IMR-90 (cell line): Measurements from ENCODE around the gene DZANK1. TPM values are rescaled to one million over a fixed set of nuclear protein-coding genes. Genes with fewer than 3 reads are reported as not detected.
"Not testable (repeated sequence)": the region's sequence is repeated elsewhere in the genome, so short reads cannot be mapped to it uniquely, and the experiment has no call there.

ENCODE experiments used
- ATAC-seq: fragments of 200-7000 bp; cut with Tn5 transposase; 2 replicates; pipeline ENCODE4 v1.9.1; 2020; ENCODE audit warnings: low read depth, mild to moderate bottlenecking, moderate library complexity
- BruUV-seq: library from RNA; stranded (reverse); fragments of 400-500 nt; replicated peaks from 2 replicates; lab custom pipeline; 2021; lab: Mats Ljungman, UMichigan
- CTCF ChIA-PET: fragments of 300-600 bp; formaldehyde crosslinking; extraction: SDS; loops from one replicate; lab custom pipeline; 2021; ENCODE audit warnings: antibody characterized with exemption; lab: Yijun Ruan, JAX
- POLR2A ChIA-PET: fragments of 300-600 bp; sonication (Branson Sonifier 250); formaldehyde crosslinking; loops from one replicate; lab custom pipeline; 2022; ENCODE audit warnings: antibody characterized with exemption; ENCODE audit not compliant: unreplicated experiment; lab: Charles Lee
- DNase-seq: peaks from one replicate; pipeline ENCODE4 v3.0.0; 2013
- H2AFZ ChIP-seq: replicated peaks from 2 replicates; pipeline ENCODE3; 2013; ENCODE audit warnings: low read length, mild to moderate bottlenecking; ENCODE audit not compliant: poor library complexity
- H2AK5ac ChIP-seq: 2 replicates; pipeline ENCODE4 v1.6.1; 2013; ENCODE audit warnings: low read depth, low read length, inconsistent platforms
- H2AK9ac ChIP-seq: replicated peaks from 2 replicates; pipeline ENCODE3; 2013; ENCODE audit warnings: mild to moderate bottlenecking, low read depth, low read length, moderate library complexity; ENCODE audit not compliant: poor library complexity
- H2BK120ac ChIP-seq: 2 replicates; pipeline ENCODE4 v1.6.1; 2013; ENCODE audit warnings: low read depth, low read length, inconsistent platforms
- H2BK15ac ChIP-seq: 3 replicates; pipeline ENCODE4 v1.6.1; 2013; ENCODE audit warnings: low read depth, low read length, inconsistent platforms
- H2BK20ac ChIP-seq: 2 replicates; pipeline ENCODE4 v1.6.1; 2013; ENCODE audit warnings: low read depth, mild to moderate bottlenecking, inconsistent platforms, low read length, moderate library complexity
- H2BK5ac ChIP-seq: 2 replicates; pipeline ENCODE4 v1.6.1; 2013; ENCODE audit warnings: mild to moderate bottlenecking, low read depth, low read length, inconsistent platforms; ENCODE audit not compliant: poor library complexity, severe bottlenecking
- H3K14ac ChIP-seq: replicated peaks from 2 replicates; pipeline ENCODE4 v1.6.1; 2013; ENCODE audit warnings: low read depth, low read length, inconsistent platforms
- H3K18ac ChIP-seq: 2 replicates; pipeline ENCODE4 v1.6.1; 2013; ENCODE audit warnings: low read depth, low read length, control low read depth
- H3K23ac ChIP-seq: 2 replicates; pipeline ENCODE4 v1.6.1; 2013; ENCODE audit warnings: low read depth, low read length, inconsistent platforms
- H3K27ac ChIP-seq: 2 replicates; pipeline ENCODE4 v1.5.1; 2013; ENCODE audit warnings: mild to moderate bottlenecking, control low read depth, low read length; ENCODE audit not compliant: insufficient read depth
- H3K27me3 ChIP-seq: 2 replicates; pipeline ENCODE4 v1.6.1; 2013; ENCODE audit warnings: low read length; ENCODE audit not compliant: control insufficient read depth, insufficient read depth
- H3K36me3 ChIP-seq: 2 replicates; pipeline ENCODE4 v1.6.1; 2013; ENCODE audit warnings: low read length, mixed read lengths; ENCODE audit not compliant: control insufficient read depth, insufficient read depth
- H3K4ac ChIP-seq: 2 replicates; pipeline ENCODE4 v1.6.1; 2013; ENCODE audit warnings: low read depth, low read length, inconsistent platforms
- H3K4me1 ChIP-seq: 2 replicates; pipeline ENCODE4 v1.6.1; 2013; ENCODE audit warnings: low read length, mixed read lengths; ENCODE audit not compliant: control insufficient read depth, insufficient read depth
- H3K4me2 ChIP-seq: 2 replicates; pipeline ENCODE4 v1.6.1; 2013; ENCODE audit warnings: low read depth, mild to moderate bottlenecking, control low read depth, low read length, moderate library complexity
- H3K4me3 ChIP-seq: 2 replicates; pipeline ENCODE4 v1.5.1; 2013; ENCODE audit warnings: low read depth, mild to moderate bottlenecking, control low read depth, low read length, moderate library complexity; ENCODE audit not compliant: insufficient read depth
- H3K56ac ChIP-seq: 2 replicates; pipeline ENCODE4 v1.6.1; 2013; ENCODE audit warnings: low read length, inconsistent platforms; ENCODE audit not compliant: insufficient read depth; ENCODE audit errors: extremely low read depth
- H3K79me1 ChIP-seq, 2 experiments: 2 replicates each; pipeline ENCODE4 v1.6.1; 2013; ENCODE audit warnings: low read length in 2 of 2, inconsistent platforms in 1 of 2, low read depth in 1 of 2
- H3K9ac ChIP-seq: 2 replicates; pipeline ENCODE4 v1.6.1; 2013; ENCODE audit warnings: low read depth, low read length, control low read depth
- H3K9me1 ChIP-seq: 2 replicates; pipeline ENCODE4 v1.6.1; 2013; ENCODE audit warnings: low read length, inconsistent platforms; ENCODE audit not compliant: insufficient read depth
- H3K9me3 ChIP-seq: 2 replicates; pipeline ENCODE4 v1.6.1; 2013; ENCODE audit warnings: low read length; ENCODE audit not compliant: control insufficient read depth, insufficient read depth
- H4K20me1 ChIP-seq: 2 replicates; pipeline ENCODE4 v1.6.1; 2013; ENCODE audit warnings: low read length, inconsistent platforms; ENCODE audit not compliant: insufficient read depth
- H4K5ac ChIP-seq: 2 replicates; pipeline ENCODE4 v1.6.1; 2013; ENCODE audit warnings: mild to moderate bottlenecking, low read depth, low read length, control low read depth
- H4K8ac ChIP-seq, 2 experiments: 2 replicates each; pipeline ENCODE4 v1.6.1; 2013; ENCODE audit warnings: low read depth in 2 of 2, low read length in 2 of 2, control low read depth in 1 of 2, inconsistent platforms in 1 of 2
- H4K91ac ChIP-seq: 2 replicates; pipeline ENCODE4 v1.6.1; 2013; ENCODE audit warnings: low read depth, low read length, inconsistent platforms; ENCODE audit not compliant: insufficient read depth
- WGBS, 2 experiments: methylation state at CpG; one replicate each; pipeline versions ENCODE4 v1.1.5 to v1.1.7; 2013; ENCODE audit warnings: missing lambda C conversion rate in 2 of 2; ENCODE audit not compliant: insufficient read length in 1 of 2; ENCODE audit errors: extremely low coverage in 2 of 2; 5-methylcytosine and 5-hydroxymethylcytosine counted together
- dilution Hi-C: fragments of 300-500 bp; cut with HindIII; formaldehyde crosslinking; loops from one replicate; pipeline ENCODE4 v1.14.3; 2018; ENCODE audit warnings: low sequenced_read_pairs; ENCODE audit not compliant: unreplicated experiment
- in situ Hi-C: fragments of 300-500 bp; cut with MboI; formaldehyde crosslinking; loops from 3 replicates; pipeline ENCODE4 v1.14.3; 2019; ENCODE audit warnings: low sequenced_read_pairs, inconsistent platforms, mixed read lengths
- intact Hi-C: fragments of 100-400 bp; cut with micrococcal nuclease; formaldehyde crosslinking; loops from 2 replicates; pipeline ENCODE4 v1.10.0; 2022
- polyA plus RNA-seq, 3 experiments: library from polyadenylated mRNA; depleted of rRNA; stranded (reverse); fragments of >200 nt; gene quantifications; 2 replicates each; pipeline ENCODE4 v1.2.3, GENCODE V29; 2012; ENCODE audit warnings: low replicate concordance in 1 of 3
- total RNA-seq: library from RNA; depleted of rRNA; stranded (reverse); fragments of >200 nt; gene quantifications from 2 replicates; pipeline ENCODE4 v1.2.3, GENCODE V29; 2012

The DZANK1 gene
- total and polyA plus RNA-seq, 2 of the 4 experiments (the other 2 are of a cell fraction), result 0.54 to 1.1 TPM

DNA sequence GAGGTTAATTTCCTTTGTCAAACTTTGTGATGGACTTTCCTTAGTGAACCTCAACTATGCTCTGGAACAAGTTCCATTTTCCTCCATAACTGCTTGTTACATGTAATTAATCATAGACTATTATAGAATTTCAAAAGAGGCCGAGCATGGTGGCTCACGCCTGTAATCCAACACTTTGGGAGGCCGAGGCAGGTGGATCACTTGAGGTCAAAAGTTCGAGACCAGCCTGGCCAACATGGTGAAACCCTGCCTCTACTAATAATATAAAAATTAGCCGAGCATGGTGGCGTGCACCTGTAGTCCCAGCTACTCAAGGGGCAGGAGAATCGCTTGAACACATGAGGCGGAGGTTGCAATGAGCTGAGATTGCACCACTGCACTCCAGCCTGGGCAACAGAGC lies 68.1 kb downstream of the DZANK1 start:
- ATAC-seq, H3K14ac ChIP-seq, H3K36me3 ChIP-seq, H3K9me3 ChIP-seq, H2BK5ac ChIP-seq, H3K18ac ChIP-seq, H3K56ac ChIP-seq, DNase-seq, dilution Hi-C loops, H2BK15ac ChIP-seq, H3K4me2 ChIP-seq, H3K9ac ChIP-seq, H3K79me1 ChIP-seq, H3K4me3 ChIP-seq, H3K4me1 ChIP-seq, H2AK5ac ChIP-seq, H3K27me3 ChIP-seq, POLR2A ChIA-PET, H4K8ac ChIP-seq, H2AK9ac ChIP-seq, H3K9me1 ChIP-seq, BruUV-seq, H2BK20ac ChIP-seq, H4K5ac ChIP-seq, in situ Hi-C loops, CTCF ChIA-PET, H4K20me1 ChIP-seq, intact Hi-C loops, H4K91ac ChIP-seq, H2AFZ ChIP-seq, H3K4ac ChIP-seq, H3K23ac ChIP-seq, H2BK120ac ChIP-seq, H3K27ac ChIP-seq: not testable (repeated sequence)
- WGBS, 2 experiments, result no CpG with 5 or more reads among the region's 8 CpGs
